Neutrophil (primary cell): Measurements from ENCODE around the gene PRIMPOL.

ENCODE experiments used
- H3K27ac ChIP-seq: fragments of 200-600 bp; sonication (generic); 2 replicates; pipeline ENCODE4 v1.5.1; 2016; ENCODE audit warnings: mild to moderate bottlenecking, moderate library complexity
- H3K27me3 ChIP-seq: fragments of 200-600 bp; sonication (generic); 2 replicates; pipeline ENCODE4 v1.6.0; 2016; ENCODE audit warnings: mild to moderate bottlenecking
- H3K36me3 ChIP-seq: fragments of 200-600 bp; sonication (generic); 2 replicates; pipeline ENCODE4 v1.5.1; 2017
- H3K4me1 ChIP-seq, 2 experiments: fragments of 200-600 bp in 1 of 2; sonication (generic) in 1 of 2; 1 replicate in 1 of 2; 2 replicates in 1 of 2; pipeline versions ENCODE4 v1.5.1 to v1.6.1; 2013 to 2016; ENCODE audit warnings: low read depth in 1 of 2, low read length in 1 of 2, mild to moderate bottlenecking in 1 of 2, moderate library complexity in 1 of 2; ENCODE audit not compliant: control insufficient read depth in 1 of 2, insufficient read depth in 1 of 2
- H3K4me3 ChIP-seq, 2 experiments: fragments of 200-600 bp in 1 of 2; sonication (generic) in 1 of 2; 1 replicate in 1 of 2; 2 replicates in 1 of 2; pipeline ENCODE4 v1.5.1; 2013 to 2016; ENCODE audit warnings: low read depth in 1 of 2, low read length in 1 of 2, mild to moderate bottlenecking in 1 of 2, moderate library complexity in 1 of 2
- H3K9me3 ChIP-seq: fragments of 200-600 bp; sonication (generic); 2 replicates; pipeline ENCODE4 v1.5.1; 2016
- CTCF ChIP-seq: fragments of 200-600 bp; sonication (generic); IDR thresholded peaks from 2 replicates; pipeline ENCODE4 v1.5.1; 2016; ENCODE audit warnings: antibody characterized with exemption

Gene PRIMPOL

DNA sequence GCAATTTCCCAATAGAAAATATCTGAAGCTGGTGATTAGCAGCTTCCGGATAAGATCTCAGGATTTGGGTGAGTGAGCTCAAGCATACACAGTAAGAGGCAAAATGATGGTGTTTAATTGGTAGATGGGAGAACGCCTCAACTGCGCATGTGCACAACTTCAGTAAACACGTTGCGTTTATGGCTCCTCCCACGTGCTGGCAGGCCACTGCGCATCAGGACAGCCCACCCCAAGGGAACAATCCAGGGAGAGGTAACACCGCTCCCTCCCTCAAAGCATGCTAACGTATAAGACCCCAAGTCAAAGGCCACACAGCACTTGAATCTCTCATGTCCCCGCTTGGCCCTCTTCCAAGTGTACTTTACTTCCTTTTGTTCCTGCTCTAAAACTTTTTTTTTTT is 94.7 kb downstream of the PRIMPOL start:
- Histone ChIP-seq H3K27me3 (no peaks in the 10 kb centered on the region), H3K4me1 (peaks cover 42 to 45% of the 10 kb centered on the region in 2 experiments), H3K4me3 (no peak overlapping the region), H3K27ac (no peak overlapping the region), H3K36me3 (no peaks in the 10 kb centered on the region), H3K9me3 (no peaks in the 10 kb centered on the region)
- TF ChIP-seq CTCF, result no peak
